ENCODE measurements around the gene TSSK6.

- TF ChIP-seq CTCF (IDR thresholded peaks at IDR 0.05) (no peak), POLR2A (IDR thresholded peaks at IDR 0.05) (no peak)
These were observed 46.8 kb upstream of the TSSK6 start for GRCh38 chr19:19561946-19562664.

All from testis (tissue), 2 donors.